Naive thymus-derived CD8-positive, alpha-beta T cell (primary cell): ENCODE data around the gene SLC51A. TPM values are rescaled to one million over a fixed set of nuclear protein-coding genes. Genes with fewer than 3 reads are reported as not detected.
"Not testable (repeated sequence)": the region's sequence is repeated elsewhere in the genome, so short reads cannot be mapped to it uniquely, and the experiment has no call there.

ENCODE experiments used
- ATAC-seq, 2 donors: fragments of 150-1000 bp; cut with Tn5 transposase in 1 of 2; sonication (Bioruptor Pico), chemical (Tn5 transposase) in 1 of 2; 1 replicate in 1 of 2; 2 replicates in 1 of 2; pipeline ENCODE4 v1.10.0; 2021; ENCODE audit warnings: mild to moderate bottlenecking in 2 of 2, moderate library complexity in 2 of 2
- POLR2A ChIA-PET: fragments of 350-600 bp; sonication (Branson Sonifier 250); formaldehyde crosslinking; loops from one replicate; lab custom pipeline; 2021; ENCODE audit warnings: antibody characterized with exemption; lab: Charles Lee
- DNase-seq, 10 donors: peaks; one replicate each; pipeline versions ENCODE4 v3.0.0 to v3.0.0-alpha.2; 2020 to 2022
- H3K27ac Mint-ChIP-seq, 10 donors: one replicate each; pipeline ENCODE4 v1.8.0; 2020 to 2022; ENCODE audit warnings: mild to moderate bottlenecking in 10 of 10, mixed read lengths in 10 of 10, moderate library complexity in 4 of 10, inconsistent platforms in 1 of 10
- H3K27me3 Mint-ChIP-seq, 5 donors: one replicate each; pipeline ENCODE4 v1.8.0; 2021 to 2022; ENCODE audit warnings: mixed read lengths in 5 of 5
- H3K36me3 Mint-ChIP-seq, 3 donors: one replicate each; pipeline ENCODE4 v1.8.0; 2020 to 2022; ENCODE audit warnings: mixed read lengths in 3 of 3, mild to moderate bottlenecking in 2 of 3, inconsistent platforms in 1 of 3
- H3K4me1 Mint-ChIP-seq, 4 donors: one replicate each; pipeline ENCODE4 v1.8.0; 2021 to 2022; ENCODE audit warnings: mixed read lengths in 4 of 4
- H3K4me3 Mint-ChIP-seq, 10 donors: one replicate each; pipeline ENCODE4 v1.8.0; 2020 to 2022; ENCODE audit warnings: mild to moderate bottlenecking in 10 of 10, mixed read lengths in 10 of 10, moderate library complexity in 6 of 10, inconsistent platforms in 1 of 10
- H3K9me3 Mint-ChIP-seq, 9 donors: one replicate each; pipeline ENCODE4 v1.8.0; 2020 to 2022; ENCODE audit warnings: mixed read lengths in 9 of 9, mild to moderate bottlenecking in 3 of 9, inconsistent platforms in 1 of 9, moderate library complexity in 1 of 9
- polyA plus RNA-seq, 3 donors: library from polyadenylated mRNA; unstranded; fragments of 300-500 nt; fragmentation: Illumina TruSeq; gene quantifications; one replicate each; pipeline ENCODE4 v1.2.3, GENCODE V29; 2021
- total RNA-seq, 8 experiments: library from RNA in 2 of 8; stranded (reverse) in 2 of 8; gene quantifications; one replicate each; pipeline ENCODE4 v1.2.3 and lab custom pipeline; 2021 to 2026

SLC51A gene
- total and polyA plus RNA-seq, 5 experiments from 2014 or later = 0.67 to 0.89 TPM; not detected in 3

GRCh38 chr3:196209944-196210672, 6.2 kb upstream of the SLC51A start:
- DNase-seq, H3K36me3 Mint-ChIP-seq, H3K9me3 Mint-ChIP-seq, H3K27me3 Mint-ChIP-seq, H3K4me3 Mint-ChIP-seq, ATAC-seq: not testable (repeated sequence)
- Mint-ChIP-seq H3K27ac (peak overlapping the region in 2 of 10 donors; percentile 8 to 32), H3K4me1 (peaks cover 3 to 15% (median 10%) of the 10 kb centered on the region in 4 donors)
- POLR2A ChIA-PET = interaction anchor here (1.4 kb wide), 1 partner anchor 31 kb away, joined by 4 read pairs; no protein-coding TSS in a partner anchor

DNA sequence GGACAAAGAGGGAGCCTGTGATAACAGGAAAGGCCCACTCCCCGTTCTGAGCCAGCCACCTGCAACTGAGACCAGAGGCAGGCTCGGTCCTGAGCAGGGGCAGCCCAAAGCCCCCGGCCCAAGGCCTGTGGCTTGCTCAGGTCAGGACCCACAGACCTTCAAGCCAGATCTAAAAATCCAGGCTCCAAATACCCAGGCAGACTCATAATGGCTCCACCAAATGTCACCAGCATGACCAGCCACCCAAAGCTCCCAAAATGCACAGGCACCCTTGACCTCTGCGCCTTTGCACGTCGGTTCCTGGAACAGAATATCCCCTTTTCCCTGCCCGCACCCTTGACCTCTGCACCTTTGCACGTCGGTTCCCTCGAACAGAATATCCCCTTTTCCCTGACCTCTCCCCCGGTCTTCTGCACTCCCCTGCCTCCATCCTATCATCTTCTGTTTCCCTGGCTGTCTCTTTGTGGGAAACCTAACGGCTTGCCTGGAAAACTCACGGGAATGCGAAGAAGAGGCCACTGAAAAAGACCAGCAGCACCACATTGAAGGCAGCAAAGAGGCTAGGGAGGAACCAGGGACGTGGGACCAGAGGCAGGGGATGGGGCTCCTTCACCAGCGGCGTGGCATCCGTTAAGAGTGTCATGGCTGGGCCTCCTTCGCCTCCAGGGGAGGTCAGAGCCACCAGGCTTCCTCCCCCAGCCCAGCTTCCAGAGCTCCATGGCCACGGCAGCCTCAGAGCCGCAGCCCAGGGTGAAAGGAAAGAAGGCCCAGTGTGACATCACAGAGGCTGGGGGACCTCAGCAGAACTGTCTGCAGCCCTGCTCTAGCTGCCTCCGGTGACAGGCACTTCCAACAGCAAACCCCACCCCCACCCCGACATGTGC, 5.4 kb upstream of the SLC51A start, which contains the start of gene ZDHHC19:
Gene ZDHHC19 (minus strand): TSS at position 728 of the 884 bp plus-strand sequence. CDS start 85 bp downstream, at position 643.
- Mint-ChIP-seq H3K9me3 (no peaks in the 10 kb centered on the region), H3K4me3 (no peak within 1 kb of the TSS), H3K4me1 (peaks cover 3 to 14% (median 9%) of the 10 kb centered on the region in 4 donors), H3K27me3 (no peaks in the 10 kb centered on the region), H3K27ac (peak within 1 kb of the TSS in 3 of 10 donors; percentile 2 to 37 (median 8)), H3K36me3 (no peaks in the 10 kb centered on the region)
- POLR2A ChIA-PET = no interaction called here
- no peak for ATAC-seq
- DNase-seq = no peak

DNA sequence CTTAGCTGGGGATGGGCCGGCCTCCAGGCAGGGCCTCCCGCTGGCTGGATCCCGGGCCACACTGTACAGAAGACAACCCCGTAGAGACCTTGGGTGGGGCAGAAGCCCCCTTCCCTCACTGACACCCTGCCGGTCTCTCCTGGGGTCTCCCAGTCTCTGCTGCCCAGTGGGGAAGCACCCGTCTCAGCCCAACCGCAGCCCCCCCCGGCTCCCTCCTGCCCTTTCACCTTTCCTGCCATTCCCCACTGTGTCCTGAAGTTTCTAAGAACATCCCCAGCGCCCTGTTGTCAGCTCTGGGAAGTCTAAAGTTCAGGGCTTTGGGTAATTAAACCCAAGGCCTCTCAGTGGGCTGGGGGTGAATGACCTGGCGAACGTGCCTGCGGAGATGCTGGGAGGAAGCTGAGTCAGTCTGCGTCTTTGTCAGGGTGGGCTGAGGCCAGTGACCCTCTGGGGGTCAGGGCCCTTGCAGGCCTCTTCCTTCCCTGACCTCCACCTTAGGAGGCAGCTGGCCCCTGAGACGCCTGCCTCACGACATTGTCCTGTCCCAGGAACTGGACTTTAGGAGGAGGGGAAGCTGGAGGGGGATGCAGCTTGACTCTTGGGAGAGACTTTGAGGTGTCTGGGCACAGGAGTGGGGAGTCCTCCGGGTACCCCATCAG, 1.4 kb upstream of the SLC51A start:
- Mint-ChIP-seq H3K4me1 (peaks cover 6 to 15% (median 12%) of the 10 kb centered on the region in 4 donors), H3K36me3 (no peaks in the 10 kb centered on the region), H3K9me3 (no peaks in the 10 kb centered on the region), H3K4me3 (no peak overlapping the region), H3K27me3 (no peaks in the 10 kb centered on the region), H3K27ac (peak overlapping the region in 1 of 10 donors; percentile 50)
- POLR2A ChIA-PET = interaction anchor here (0.6 kb wide), 1 partner anchor 10 kb away, joined by 3 read pairs; no protein-coding TSS in a partner anchor
- ATAC-seq (no peak), DNase-seq (no peak)

DNA sequence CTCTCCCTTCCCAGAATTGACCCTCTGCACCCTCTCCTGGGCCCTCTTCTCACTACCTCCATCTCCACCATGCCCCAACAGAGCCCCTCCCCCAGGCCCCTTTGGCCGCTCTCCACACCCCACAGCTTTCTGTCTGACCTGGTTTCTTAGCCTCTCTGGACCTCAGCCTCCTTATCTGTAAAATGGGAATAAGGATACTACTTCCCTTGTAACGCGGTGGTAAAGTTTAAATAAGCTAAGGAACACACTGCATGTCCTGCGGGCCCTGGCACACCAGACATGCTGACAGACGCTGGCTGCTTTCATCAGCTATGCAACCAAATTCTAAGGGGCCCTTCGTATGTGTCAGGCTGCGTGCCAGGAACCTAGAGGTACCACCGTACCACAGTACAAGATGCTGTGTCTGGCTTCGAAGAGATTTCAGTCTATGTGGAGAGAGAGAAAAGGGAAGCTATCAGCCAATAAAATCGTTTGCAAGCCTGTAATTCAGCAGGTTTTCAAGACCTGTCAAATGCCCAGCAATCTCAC, 777 bp upstream of the SLC51A start:
- DNase-seq = no peak
- Mint-ChIP-seq H3K27ac (peak overlapping the region in 2 of 10 donors; percentile 50 to 73), H3K36me3 (no peaks in the 10 kb centered on the region), H3K9me3 (no peaks in the 10 kb centered on the region), H3K4me1 (peaks cover 6 to 19% (median 15%) of the 10 kb centered on the region in 4 donors), H3K27me3 (no peaks in the 10 kb centered on the region), H3K4me3 (no peak overlapping the region)
- POLR2A ChIA-PET = interaction anchor here (0.6 kb wide), 1 partner anchor 10 kb away, joined by 3 read pairs; no protein-coding TSS in a partner anchor
- no peak for ATAC-seq

DNA sequence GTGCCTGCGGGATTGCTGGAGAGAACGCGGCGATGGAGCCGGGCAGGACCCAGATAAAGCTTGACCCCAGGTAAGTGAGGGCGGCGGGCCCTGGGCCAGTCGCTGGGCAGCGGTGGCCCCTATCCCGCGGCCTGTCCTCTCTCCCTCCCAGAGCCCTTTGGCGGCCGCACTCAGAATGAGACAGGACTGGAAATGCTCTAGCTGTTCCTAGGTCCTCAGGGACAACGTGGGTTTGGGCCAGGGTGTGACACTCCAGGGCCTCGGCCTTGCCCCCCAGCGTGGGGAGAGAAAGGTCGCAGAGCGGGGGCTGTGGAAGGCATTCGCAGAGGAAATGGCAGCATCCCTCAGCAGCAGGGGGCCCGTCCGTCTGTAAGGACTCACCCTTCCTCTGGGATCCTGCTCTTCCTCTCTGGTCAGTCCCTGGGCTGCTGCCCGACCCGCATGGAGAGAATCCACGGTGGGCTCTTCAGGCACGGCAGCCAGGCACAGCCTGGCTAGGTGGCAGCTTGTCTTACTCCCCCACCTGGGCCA, 412 bp downstream of the SLC51A start:
- Mint-ChIP-seq H3K27me3 (no peaks in the 10 kb centered on the region), H3K4me3 (no peak overlapping the region), H3K27ac (peak overlapping the region in 2 of 10 donors; percentile 56 to 84), H3K36me3 (no peaks in the 10 kb centered on the region), H3K4me1 (peaks cover 6 to 22% (median 15%) of the 10 kb centered on the region in 4 donors), H3K9me3 (no peaks in the 10 kb centered on the region)
- ATAC-seq = no peak
- DNase-seq = no peak
- POLR2A ChIA-PET = interaction anchor here (0.6 kb wide), 1 partner anchor 468 kb away, joined by 3 read pairs; no protein-coding TSS in a partner anchor

- ATAC-seq (no peak), DNase-seq (no peak)
- peak overlapping the region in 8 of 10 donors; percentile 37 to 86 (median 71) for H3K27ac Mint-ChIP-seq
- H3K4me3 Mint-ChIP-seq = peak overlapping the region in 7 of 10 donors; percentile 11 to 62 (median 31)
- POLR2A ChIA-PET = no interaction called here
- no peaks in the 10 kb centered on the region for H3K36me3 Mint-ChIP-seq
- peaks cover 6 to 22% (median 15%) of the 10 kb centered on the region in 4 donors for H3K4me1 Mint-ChIP-seq
- H3K27me3 Mint-ChIP-seq = no peaks in the 10 kb centered on the region
- no peaks in the 10 kb centered on the region for H3K9me3 Mint-ChIP-seq
Observed at GRCh38 chr3:196217307-196218154, 1.2 kb downstream of the SLC51A start.

GRCh38 chr3:196218155-196218712, 1.9 kb downstream of the SLC51A start:
- Mint-ChIP-seq H3K36me3 (no peaks in the 10 kb centered on the region), H3K9me3 (no peaks in the 10 kb centered on the region), H3K27me3 (peaks cover 0 to 2% (median 0%) of the 10 kb centered on the region in 5 donors), H3K4me1 (peaks cover 6 to 22% (median 15%) of the 10 kb centered on the region in 4 donors), H3K4me3 (peak overlapping the region in 4 of 10 donors; percentile 18 to 86 (median 30)), H3K27ac (peak overlapping the region in 7 of 10 donors; percentile 70 to 95 (median 85))
- POLR2A ChIA-PET = no interaction called here
- no peak for ATAC-seq
- no peak for DNase-seq

- POLR2A ChIA-PET = no interaction called here
- DNase-seq = peak; percentile 38 to 88 (median 62)
- Mint-ChIP-seq H3K4me3 (peak overlapping the region; percentile 73 to 89 (median 79)), H3K9me3 (no peaks in the 10 kb centered on the region), H3K27ac (peak overlapping the region; percentile 79 to 96 (median 90)), H3K4me1 (peaks cover 6 to 22% (median 15%) of the 10 kb centered on the region in 4 donors), H3K36me3 (no peaks in the 10 kb centered on the region), H3K27me3 (peaks cover 0 to 2% (median 0%) of the 10 kb centered on the region in 5 donors)
- ATAC-seq = peak; percentile 93 to 98
Observed at GRCh38 chr3:196219194-196219969, 3.0 kb downstream of the SLC51A start.

DNA sequence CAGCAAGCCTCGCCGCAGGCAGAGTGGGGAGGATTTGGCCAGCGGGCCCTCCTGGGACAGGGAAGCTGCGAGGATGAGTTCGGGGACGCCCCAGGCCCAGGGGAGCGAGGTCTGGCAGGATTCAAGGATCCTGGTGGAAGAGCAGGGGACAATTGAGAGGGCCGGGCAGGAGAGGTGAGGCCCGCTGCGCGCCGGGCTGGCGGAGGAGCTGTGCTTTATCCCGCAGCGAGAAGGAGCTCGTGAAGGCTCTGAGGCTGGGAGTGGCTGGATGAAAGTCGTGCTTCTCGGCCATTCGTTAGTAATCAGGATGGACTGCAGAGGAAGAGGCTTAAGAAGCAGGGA, 3.6 kb downstream of the SLC51A start:
- ATAC-seq (no peak), DNase-seq (no peak)
- H3K4me3 Mint-ChIP-seq = peak overlapping the region in 7 of 10 donors; percentile 18 to 86 (median 78)
- peaks cover 6 to 22% (median 15%) of the 10 kb centered on the region in 4 donors for H3K4me1 Mint-ChIP-seq
- peak overlapping the region in 9 of 10 donors; percentile 82 to 96 (median 91) for H3K27ac Mint-ChIP-seq
- H3K9me3 Mint-ChIP-seq = no peaks in the 10 kb centered on the region
- POLR2A ChIA-PET = no interaction called here
- peaks cover 0 to 3% (median 0%) of the 10 kb centered on the region in 5 donors for H3K27me3 Mint-ChIP-seq
- no peaks in the 10 kb centered on the region for H3K36me3 Mint-ChIP-seq

DNA sequence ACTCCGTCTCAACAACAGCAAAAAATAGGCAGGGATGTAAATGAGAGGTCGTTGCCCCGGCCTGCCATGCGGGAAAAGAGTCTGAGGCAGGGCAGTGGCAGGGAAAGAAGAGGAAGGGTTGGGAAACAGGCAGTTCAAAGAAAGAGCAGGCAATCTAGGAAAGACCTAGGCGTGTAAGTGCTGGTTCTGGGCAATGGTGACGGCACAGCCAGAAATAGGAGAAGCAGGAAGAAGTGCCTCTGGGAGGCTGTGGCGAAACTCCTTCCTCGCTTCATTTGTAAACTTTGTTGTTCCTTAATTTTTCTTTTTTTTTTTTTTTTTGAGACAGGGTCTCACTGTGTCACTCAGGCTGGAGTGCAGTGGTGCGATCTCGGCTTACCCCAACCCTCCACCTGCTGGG, 4.3 kb downstream of the SLC51A start:
- DNase-seq (no peak), ATAC-seq (no peak)
- Mint-ChIP-seq H3K27me3 (peaks cover 0 to 3% (median 0%) of the 10 kb centered on the region in 5 donors), H3K4me1 (peaks cover 6 to 22% (median 15%) of the 10 kb centered on the region in 4 donors), H3K27ac (peak overlapping the region in 6 of 10 donors; percentile 47 to 96 (median 92)), H3K4me3 (peak overlapping the region in 3 of 10 donors; percentile 15 to 42 (median 18)), H3K36me3 (no peaks in the 10 kb centered on the region), H3K9me3 (no peaks in the 10 kb centered on the region)
- POLR2A ChIA-PET = no interaction called here
